Measurements from ENCODE around the gene RAD51AP2.
"Not testable (repeated sequence)": the region's sequence is repeated elsewhere in the genome, so short reads cannot be mapped to it uniquely, and the experiment has no call there.

Gene RAD51AP2

DNA sequence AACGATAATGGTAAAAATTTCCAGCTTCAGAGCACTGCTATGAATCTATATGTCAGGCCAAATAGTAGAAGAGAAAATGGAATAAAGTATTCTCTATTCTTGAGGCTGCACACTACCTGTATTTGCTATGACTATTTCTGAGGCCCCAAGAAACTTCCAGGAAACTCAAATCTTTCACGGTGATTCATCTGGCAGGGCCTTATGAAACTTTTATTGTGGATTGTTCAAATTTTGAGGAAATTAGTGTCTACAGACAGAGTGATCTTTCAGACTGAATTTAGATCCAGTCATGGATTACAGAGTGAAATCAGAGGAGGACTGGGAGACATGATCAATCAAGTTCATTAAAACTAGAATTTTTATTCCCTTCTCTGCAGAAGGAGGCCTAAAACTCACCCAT is 18.2 kb upstream of the RAD51AP2 start:
- no peak for DNase-seq

GRCh38 chr2:17533546-17533945 is 15.3 kb upstream of the RAD51AP2 start:
- no peak for DNase-seq

GRCh38 chr2:17529771-17530170 is 11.5 kb upstream of the RAD51AP2 start:
- DNase-seq = no peak

- no peak for DNase-seq
These were observed 4.1 kb upstream of the RAD51AP2 start for GRCh38 chr2:17522303-17522702.

DNA sequence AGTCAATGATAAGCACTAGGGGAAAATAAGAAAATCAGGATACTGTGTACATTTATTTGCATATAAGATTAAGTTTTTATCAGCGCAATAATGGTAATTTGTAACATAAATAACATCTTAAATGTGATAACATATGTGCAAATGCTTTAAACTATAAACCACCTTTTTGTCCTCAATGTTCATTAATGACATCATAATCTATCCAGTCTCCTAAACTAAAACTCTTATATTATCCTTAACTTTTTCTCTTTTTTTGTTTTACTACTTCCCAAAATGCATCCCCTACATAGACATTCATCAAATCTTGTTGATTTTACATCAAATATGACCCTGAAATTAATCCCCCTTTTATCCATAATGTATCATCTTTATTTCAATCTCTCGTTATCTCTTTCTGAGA is 3.4 kb upstream of the RAD51AP2 start:
- DNase-seq = no peak

GRCh38 chr2:17520761-17521160 is 2.5 kb upstream of the RAD51AP2 start:
- DNase-seq = no peak

DNA sequence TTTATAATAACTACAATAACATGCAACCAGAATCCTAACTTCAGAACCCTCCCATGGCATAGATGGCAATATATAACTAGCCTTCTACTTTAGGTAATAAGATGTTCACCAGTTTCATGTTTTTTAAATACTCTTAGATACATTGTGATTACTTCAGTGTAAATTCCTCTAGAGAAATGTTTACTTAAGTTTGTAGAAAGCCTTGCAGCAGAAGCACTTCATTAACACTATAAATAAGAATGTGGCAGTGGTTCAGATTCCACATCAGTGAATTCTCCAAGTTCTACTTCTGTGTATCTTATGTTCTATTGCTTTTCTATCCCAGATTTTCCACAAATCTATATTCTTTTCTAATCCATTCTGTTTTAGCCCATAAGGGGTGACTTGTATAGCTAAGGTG is 1.2 kb upstream of the RAD51AP2 start:
- DNase-seq = no peak

DNA sequence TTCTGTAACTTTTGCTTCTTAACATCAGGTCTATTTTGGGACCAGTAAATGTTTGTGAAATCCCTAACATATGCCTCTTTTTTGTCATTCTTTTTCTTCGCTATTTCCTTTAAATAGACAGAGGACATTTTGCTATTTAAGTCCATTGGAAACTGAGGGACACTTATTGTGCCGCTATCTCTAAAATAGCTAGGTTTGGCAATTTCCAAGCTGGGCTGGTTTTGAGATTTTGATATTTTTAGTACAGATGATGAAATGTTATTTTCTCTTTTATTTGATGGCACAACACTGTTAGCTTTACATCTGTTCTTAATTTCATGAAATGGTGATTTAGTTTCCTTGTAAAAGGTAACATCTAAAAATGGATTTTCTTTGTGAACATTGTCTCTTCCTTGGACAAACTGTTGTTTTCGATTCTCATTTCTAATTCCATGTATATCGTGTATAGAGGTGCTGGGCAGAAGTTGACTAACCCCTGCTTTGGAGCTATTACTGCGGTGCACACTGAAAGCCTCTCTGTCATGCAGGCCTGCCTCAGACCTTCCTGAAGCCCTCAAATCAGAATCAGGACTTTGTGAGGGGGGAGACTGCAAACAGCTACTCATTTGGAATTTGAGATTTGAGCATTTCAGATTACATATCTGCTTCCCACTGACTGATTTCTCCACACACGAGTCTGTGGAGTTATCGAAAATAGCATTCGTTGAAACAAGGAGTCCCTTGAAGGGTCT is 594 bp downstream of the RAD51AP2 start:
- no peak for DNase-seq

- no peak for DNase-seq
These were observed 2.6 kb downstream of the RAD51AP2 start for GRCh38 chr2:17515652-17516051.

GRCh38 chr2:17506736-17507616 is 11.3 kb downstream of the RAD51AP2 start:
- no peak for DNase-seq

DNA sequence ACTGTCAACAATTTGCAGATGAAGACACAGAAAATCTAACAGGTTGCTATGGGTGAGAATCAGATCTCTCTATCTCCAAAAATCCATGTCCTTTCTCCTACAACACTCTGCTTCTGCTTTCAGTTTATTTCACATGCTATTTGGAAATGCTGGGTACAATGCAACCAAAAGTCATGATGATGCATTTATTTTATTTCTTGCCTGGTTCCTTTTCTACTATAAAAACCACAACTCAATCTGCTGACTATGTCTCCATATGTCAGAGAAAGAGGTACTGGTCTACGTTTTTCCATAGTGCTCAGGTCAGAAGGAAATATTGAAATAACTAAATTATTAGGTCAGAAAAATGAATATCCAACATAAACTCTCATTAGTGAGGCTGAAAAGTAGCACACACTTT is 20.5 kb downstream of the RAD51AP2 start:
- DNase-seq = no peak

DNA sequence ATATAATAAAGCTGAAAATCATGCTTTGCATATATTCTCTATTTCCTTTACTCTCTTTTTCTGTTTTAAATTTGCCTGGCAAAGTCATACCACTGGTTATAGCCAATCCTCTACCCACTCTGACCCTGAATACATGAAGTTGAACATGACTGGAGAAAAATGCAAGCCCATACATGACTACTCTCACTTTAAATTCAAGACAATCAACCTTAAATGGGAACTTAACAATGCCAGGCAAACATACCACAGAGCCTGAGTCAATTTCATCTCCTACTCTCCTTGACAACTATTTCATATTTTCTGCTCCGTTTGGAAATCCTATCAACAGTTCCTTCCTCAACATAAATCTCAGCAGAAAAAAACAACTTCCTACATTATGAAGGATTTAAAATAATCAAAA is 22.6 kb downstream of the RAD51AP2 start:
- no peak for DNase-seq

- DNase-seq = not testable (repeated sequence)
These were observed 28.1 kb downstream of the RAD51AP2 start for GRCh38 chr2:17490165-17490564.

- not testable (repeated sequence) for DNase-seq
These were observed 29.6 kb downstream of the RAD51AP2 start for GRCh38 chr2:17488610-17489009.

GRCh38 chr2:17483496-17483895 is 34.7 kb downstream of the RAD51AP2 start:
- no peak for DNase-seq

GRCh38 chr2:17482651-17483050 is 35.6 kb downstream of the RAD51AP2 start:
- DNase-seq = no peak

DNA sequence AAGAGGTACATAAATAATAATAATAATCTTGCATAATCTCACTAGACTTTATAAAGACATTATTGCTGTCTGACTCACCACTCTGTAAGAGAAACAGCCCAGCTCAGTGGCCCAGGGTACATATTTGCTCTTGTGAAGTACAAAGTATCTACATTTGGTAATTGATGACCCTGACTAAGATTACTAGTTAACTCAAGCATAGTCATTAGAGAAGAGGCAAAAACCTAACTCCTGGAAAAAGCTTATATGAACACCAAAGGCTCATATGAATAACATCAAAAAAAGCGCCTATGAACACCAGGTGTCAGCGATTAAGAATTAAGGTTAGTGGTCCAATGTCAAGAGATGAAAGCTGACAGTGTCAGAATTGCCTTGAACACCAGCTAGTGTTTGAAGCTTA is 38.4 kb downstream of the RAD51AP2 start:
- DNase-seq = no peak

- no peak for DNase-seq
These were observed 41.4 kb downstream of the RAD51AP2 start for GRCh38 chr2:17476830-17477229.

DNA sequence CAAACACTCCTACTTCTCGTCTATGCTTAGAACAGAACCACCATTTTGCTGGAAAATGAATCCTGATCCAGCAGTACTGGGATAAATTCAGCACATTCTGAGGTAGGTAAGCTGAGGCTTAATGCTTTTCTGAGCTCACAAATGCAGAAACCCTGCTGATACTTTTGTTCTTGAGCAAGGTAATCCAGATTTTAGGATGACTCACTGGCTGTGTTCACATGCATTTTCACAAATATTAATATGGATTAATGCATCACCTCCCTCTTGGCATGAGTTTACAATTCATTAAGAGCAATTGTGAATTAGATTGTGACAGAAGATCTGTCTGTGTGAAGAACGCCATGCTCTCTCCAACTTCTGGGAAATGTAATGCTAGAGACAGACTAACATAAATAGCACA is 42.2 kb downstream of the RAD51AP2 start:
- DNase-seq = no peak

GRCh38 chr2:17475286-17475685 is 43.0 kb downstream of the RAD51AP2 start:
- no peak for DNase-seq

DNA sequence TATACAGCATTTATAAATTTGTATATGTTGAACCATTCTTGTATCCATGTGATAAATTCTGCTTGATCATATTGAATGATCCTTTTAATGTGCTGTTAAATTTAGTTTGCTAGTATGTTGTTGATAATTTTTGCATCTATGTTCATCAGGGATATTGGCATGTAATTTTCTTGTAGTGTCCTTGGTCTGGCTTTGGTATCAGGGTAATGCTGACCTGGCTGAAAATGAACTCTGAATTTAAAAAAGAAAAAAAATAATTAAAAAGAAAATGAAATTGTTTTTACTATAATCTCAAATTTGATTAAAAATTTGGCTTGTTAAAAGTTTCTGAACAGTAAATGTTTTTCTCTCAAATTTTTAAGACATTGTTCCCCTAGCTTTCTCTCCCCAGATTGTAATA is 46.3 kb downstream of the RAD51AP2 start:
- no peak for DNase-seq

GRCh38 chr2:17470855-17471641 is 47.2 kb downstream of the RAD51AP2 start:
- no peak for DNase-seq

- no peak for DNase-seq
These were observed 57.2 kb downstream of the RAD51AP2 start for GRCh38 chr2:17461087-17461475.
